ENCODE data around the gene GLUL.

The GLUL gene

GRCh38 chr1:182391362-182392049 lies at the start of gene GLUL:
Gene GLUL (minus strand): TSS chr1:182391790. CDS start chr1:182388737, 3,053 bp downstream.
- H3K4me3 ChIP-seq (ENCODE audit: low read depth, low read length), result peak within 1 kb of the TSS; percentile 74
- H3K27ac ChIP-seq (ENCODE audit: extremely low read depth, low read depth, low read length), result peak within 1 kb of the TSS; percentile 89
- H3K9me3 ChIP-seq (ENCODE audit: control insufficient read depth, insufficient read depth, low read depth, low read length), result no peaks in the 10 kb centered on the region
- ChIA-PET POLR2A (interaction anchor here (0.5 to 1.9 kb wide), 38 partner anchors 11 to 399 kb away, joined by 3 to 28 read pairs (median 4); no protein-coding TSS in a partner anchor), CTCF (interaction anchor here (0.6 to 1.3 kb wide), 6 partner anchors 244 to 908 kb away, joined by 3 to 10 read pairs (median 4); no protein-coding TSS in a partner anchor)
- H3K4me1 ChIP-seq (ENCODE audit: control insufficient read depth, insufficient read depth, low read length), result no peaks in the 10 kb centered on the region
- H3K36me3 ChIP-seq (ENCODE audit: control insufficient read depth in 2 of 2, insufficient read depth in 1 of 2, low read length in 2 of 2), result peaks cover 14 to 40% of the 10 kb centered on the region in 2 experiments
- TF ChIP-seq ZNF660 (tag by site-specific recombination; IDR thresholded peaks at IDR 0.05), result peak; percentile 72; the same call in 1 of the 2 replicates
- peak; percentile 53; the same call in 1 of the 2 replicates for TF ChIP-seq YY2 (tag by site-specific recombination; IDR thresholded peaks at IDR 0.05)
- TF ChIP-seq KLF1 (tag by site-specific recombination; IDR thresholded peaks at IDR 0.05), result 0 out of 2 replicates have a peak, but pooled peaks have one; percentile 45
- peak; percentile 75 for TF ChIP-seq ZBTB11 (tag by site-specific recombination; conservative IDR thresholded peaks at IDR 0.05; ENCODE audit: low read depth)
- peak; percentile 30; the same call in 1 of the 2 replicates for TF ChIP-seq ZNF18 (tag by site-specific recombination; IDR thresholded peaks at IDR 0.05)
- peak; percentile 97 for TF ChIP-seq ZNF449 (tag by site-specific recombination; IDR thresholded peaks at IDR 0.05)
- TF ChIP-seq ZNF146 (tag by site-specific recombination; IDR thresholded peaks at IDR 0.05), result 0 out of 2 replicates have a peak, but pooled peaks have one; percentile 7
- 0 out of 2 replicates have a peak, but pooled peaks have one; percentile 47 for TF ChIP-seq ZSCAN23 (tag by site-specific recombination; IDR thresholded peaks at IDR 0.05)
- peak; percentile 90 for TF ChIP-seq ZNF580 (tag by site-specific recombination; IDR thresholded peaks at IDR 0.05)
- TF ChIP-seq ZNF776 (tag by site-specific recombination; IDR thresholded peaks at IDR 0.05; ENCODE audit: borderline replicate concordance), result peak; percentile 45; the same call in 1 of the 2 replicates
- peak; percentile 67 for TF ChIP-seq CTCF (tag by site-specific recombination; IDR thresholded peaks at IDR 0.05)
- TF ChIP-seq ELK4 (IDR thresholded peaks at IDR 0.05; ENCODE audit: borderline replicate concordance, low read depth, low read length), result no peak
- no peak for TF ChIP-seq ZNF26 (tag by site-specific recombination; IDR thresholded peaks at IDR 0.05)
- peak; percentile 62 for TF ChIP-seq SP7 (tag by site-specific recombination; IDR thresholded peaks at IDR 0.05)
- TF ChIP-seq ZNF324 (tag by site-specific recombination; IDR thresholded peaks at IDR 0.05), result no peak
- TF ChIP-seq ZNF624 (tag by site-specific recombination; IDR thresholded peaks at IDR 0.05), result peak; percentile 90; the same call in 1 of the 2 replicates
- TF ChIP-seq ZNF148 (tag by site-specific recombination; IDR thresholded peaks at IDR 0.05; ENCODE audit: borderline replicate concordance), result 0 out of 2 replicates have a peak, but pooled peaks have one; percentile 53
- TF ChIP-seq KLF17 (tag by site-specific recombination; IDR thresholded peaks at IDR 0.05), result peak; percentile 24; the same call in 1 of the 2 replicates
- TF ChIP-seq ZNF501 (tag by site-specific recombination; IDR thresholded peaks at IDR 0.05), result peak; percentile 97
- peak; percentile 71; the same call in 1 of the 2 replicates for TF ChIP-seq KLF7 (tag by site-specific recombination; IDR thresholded peaks at IDR 0.05; ENCODE audit: borderline replicate concordance)

Data from HEK293 (cell line).